Stomach (tissue), 4 donors: ENCODE measurements around the gene INKA2.

Experiments used
- EP300 ChIP-seq: sonication (generic); formaldehyde crosslinking; IDR thresholded peaks from one replicate; pipeline ENCODE4 v1.6.1; 2017; ENCODE audit warnings: antibody characterized with exemption
- POLR2A ChIP-seq, 4 donors: fragments of 450-650 bp; IDR thresholded peaks; one replicate each; pipeline ENCODE4 v1.6.1; 2016; ENCODE audit warnings: antibody characterized with exemption in 4 of 4, control low read depth in 2 of 4, mild to moderate bottlenecking in 1 of 4, moderate library complexity in 1 of 4
- POLR2AphosphoS5 ChIP-seq, 3 donors: sonication (generic); formaldehyde crosslinking; IDR thresholded peaks; one replicate each; pipeline ENCODE4 v1.6.1; 2016; ENCODE audit warnings: antibody characterized with exemption in 3 of 3
- TF ChIP-seq, protein P1 (sequence below), 7 experiments: fragments of 450-650 bp in 4 of 7; fragments of 200-600 bp in 3 of 7; sonication (generic) in 3 of 7; IDR thresholded peaks; one replicate each; pipeline ENCODE4 v1.5.1; 2016 to 2019; ENCODE audit warnings: antibody characterized with exemption in 7 of 7, control low read depth in 2 of 7, mild to moderate bottlenecking in 1 of 7

DNA sequence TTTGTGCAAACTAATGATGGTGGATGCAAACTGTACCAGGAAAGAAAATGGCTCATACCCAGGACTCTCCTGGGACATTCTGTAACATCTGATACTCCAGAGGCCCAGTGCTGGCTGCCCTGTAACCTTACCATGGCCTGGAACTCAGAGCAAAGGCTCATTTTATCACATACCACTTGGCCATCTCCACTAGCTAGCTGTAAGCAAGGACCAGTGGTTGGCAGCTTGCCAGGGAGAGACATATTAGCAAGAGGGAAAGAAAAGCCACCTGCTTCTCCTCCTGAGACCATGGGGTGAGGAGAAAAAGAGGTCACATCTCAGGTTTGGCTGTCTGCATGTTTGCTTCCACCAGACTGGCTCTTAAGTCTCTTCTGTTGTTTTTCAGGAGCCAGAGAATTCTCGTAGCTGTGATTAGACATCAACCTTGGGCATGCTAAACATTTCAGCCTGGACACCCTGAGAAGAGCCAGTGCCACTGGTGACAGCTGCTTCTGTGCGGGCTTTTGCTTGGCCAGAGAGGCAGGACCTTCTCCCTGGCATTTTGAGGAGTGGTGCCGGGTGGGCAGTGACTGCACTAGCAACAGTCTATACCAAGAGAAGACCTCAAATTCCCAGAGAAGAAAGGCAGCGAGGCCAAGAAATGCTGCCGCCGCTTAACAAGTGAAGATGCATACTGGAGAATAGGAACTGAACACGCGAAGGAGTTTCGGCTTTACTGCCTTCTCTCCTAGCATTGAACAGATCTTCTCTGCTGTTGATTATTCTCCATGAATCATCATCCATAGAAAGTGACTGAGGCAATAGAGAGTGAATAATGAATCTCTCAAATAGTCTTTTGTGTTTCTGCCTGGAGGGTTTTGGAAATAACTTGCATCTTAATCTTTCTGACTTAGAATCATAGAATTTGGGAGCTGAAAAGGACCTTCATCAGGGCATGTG is 6.7 kb upstream of the INKA2 start:
- TF ChIP-seq, protein P1, sequence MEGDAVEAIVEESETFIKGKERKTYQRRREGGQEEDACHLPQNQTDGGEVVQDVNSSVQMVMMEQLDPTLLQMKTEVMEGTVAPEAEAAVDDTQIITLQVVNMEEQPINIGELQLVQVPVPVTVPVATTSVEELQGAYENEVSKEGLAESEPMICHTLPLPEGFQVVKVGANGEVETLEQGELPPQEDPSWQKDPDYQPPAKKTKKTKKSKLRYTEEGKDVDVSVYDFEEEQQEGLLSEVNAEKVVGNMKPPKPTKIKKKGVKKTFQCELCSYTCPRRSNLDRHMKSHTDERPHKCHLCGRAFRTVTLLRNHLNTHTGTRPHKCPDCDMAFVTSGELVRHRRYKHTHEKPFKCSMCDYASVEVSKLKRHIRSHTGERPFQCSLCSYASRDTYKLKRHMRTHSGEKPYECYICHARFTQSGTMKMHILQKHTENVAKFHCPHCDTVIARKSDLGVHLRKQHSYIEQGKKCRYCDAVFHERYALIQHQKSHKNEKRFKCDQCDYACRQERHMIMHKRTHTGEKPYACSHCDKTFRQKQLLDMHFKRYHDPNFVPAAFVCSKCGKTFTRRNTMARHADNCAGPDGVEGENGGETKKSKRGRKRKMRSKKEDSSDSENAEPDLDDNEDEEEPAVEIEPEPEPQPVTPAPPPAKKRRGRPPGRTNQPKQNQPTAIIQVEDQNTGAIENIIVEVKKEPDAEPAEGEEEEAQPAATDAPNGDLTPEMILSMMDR (IDR thresholded peaks at IDR 0.05): no peak
- no peak for TF ChIP-seq POLR2AphosphoS5 (IDR thresholded peaks at IDR 0.05)
- no peak for TF ChIP-seq POLR2A (IDR thresholded peaks at IDR 0.05)
- no peak for TF ChIP-seq EP300
